ENCODE measurements around the gene PLEKHD1. TPM values are rescaled to one million over a fixed set of nuclear protein-coding genes. Genes with fewer than 3 reads are reported as not detected.

The PLEKHD1 gene
- under 1 TPM; 0.14 to 0.21 TPM for total RNA-seq

DNA sequence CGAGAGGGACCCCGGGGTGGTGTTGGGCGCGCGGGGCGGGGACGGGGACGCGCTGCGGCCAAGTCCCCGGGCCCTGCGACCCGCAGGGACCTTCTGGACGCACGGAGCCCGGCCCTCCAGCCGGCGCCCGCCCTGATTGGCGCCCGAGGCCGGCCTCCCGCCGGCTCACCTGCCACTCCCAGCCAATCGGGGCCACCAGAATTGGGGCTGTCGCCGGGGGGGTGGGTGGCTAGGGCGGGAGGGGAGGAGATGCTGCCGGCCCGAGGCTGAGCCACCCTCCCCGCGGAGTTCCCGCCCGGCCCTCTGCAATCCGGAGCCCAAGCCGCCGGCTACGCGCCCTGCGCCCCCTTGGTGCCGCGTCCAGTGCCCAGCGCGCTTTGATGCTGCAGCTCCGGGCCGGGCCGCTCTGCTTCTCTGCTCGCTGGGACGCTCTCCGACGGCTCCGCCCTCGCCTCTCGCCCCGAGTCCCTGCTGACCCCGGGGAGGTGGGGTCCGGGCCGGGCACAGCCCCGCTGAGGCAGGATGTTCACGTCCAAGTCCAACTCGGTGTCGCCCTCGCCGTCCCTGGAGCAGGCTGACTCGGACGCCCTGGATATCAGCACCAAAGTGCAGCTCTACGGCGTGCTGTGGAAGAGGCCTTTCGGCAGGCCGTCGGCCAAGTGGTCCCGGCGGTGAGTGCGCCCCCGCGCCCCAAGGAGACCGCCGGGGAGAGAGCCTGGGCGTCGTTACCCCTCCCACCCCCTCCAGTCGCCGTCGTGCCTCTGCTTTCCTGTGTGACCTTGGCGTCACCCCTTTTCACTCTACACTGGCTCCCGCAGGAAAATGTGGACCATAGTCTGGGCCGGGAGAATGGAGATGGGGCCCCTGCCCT is at the start of gene PLEKHD1:
Gene PLEKHD1, plus strand, starts transcription at position 285 of the 871 bp plus-strand sequence. Its CDS starts 238 bp downstream, at position 523.
- H3K4me3 Mint-ChIP-seq: no peak within 1 kb of the TSS
- DNase-seq (ENCODE audit: low spot score): no peak
- H3K27ac Mint-ChIP-seq: no peak within 1 kb of the TSS
- H3K9me3 Mint-ChIP-seq: no peaks in the 10 kb centered on the region
- H3K4me1 Mint-ChIP-seq (ENCODE audit: low read depth in 2 of 2): no peaks in the 10 kb centered on the region
- no peak for ATAC-seq
- H3K27me3 Mint-ChIP-seq: peaks cover 19 to 29% of the 10 kb centered on the region in 2 donors
- no peaks in the 10 kb centered on the region for H3K36me3 Mint-ChIP-seq

- Mint-ChIP-seq H3K9me3 (no peaks in the 10 kb centered on the region), H3K36me3 (peaks cover 5% of the 10 kb centered on the region), H3K27ac (no peak overlapping the region), H3K27me3 (no peaks in the 10 kb centered on the region), H3K4me1 (ENCODE audit: low read depth in 2 of 2) (peaks cover 11 to 15% of the 10 kb centered on the region in 2 donors), H3K4me3 (no peak overlapping the region)
- ATAC-seq (no peak), DNase-seq (ENCODE audit: low spot score) (no peak)
Measured at GRCh38 chr14:69439521-69440270, 44.8 kb upstream of the PLEKHD1 start.

GRCh38 chr14:69441948-69442347 is 42.6 kb upstream of the PLEKHD1 start:
- no peak for DNase-seq (ENCODE audit: low spot score)
- H3K27ac Mint-ChIP-seq: peak overlapping the region in 1 of 2 donors; percentile 63
- H3K27me3 Mint-ChIP-seq: no peaks in the 10 kb centered on the region
- peaks cover 5% of the 10 kb centered on the region for H3K36me3 Mint-ChIP-seq
- ATAC-seq: no peak
- H3K4me1 Mint-ChIP-seq (ENCODE audit: low read depth in 2 of 2): peaks cover 9 to 12% of the 10 kb centered on the region in 2 donors
- no peaks in the 10 kb centered on the region for H3K9me3 Mint-ChIP-seq
- no peak overlapping the region for H3K4me3 Mint-ChIP-seq

GRCh38 chr14:69443296-69443805 is 41.2 kb upstream of the PLEKHD1 start:
- H3K4me3 Mint-ChIP-seq: no peak overlapping the region
- no peaks in the 10 kb centered on the region for H3K9me3 Mint-ChIP-seq
- H3K27ac Mint-ChIP-seq: no peak overlapping the region
- H3K4me1 Mint-ChIP-seq (ENCODE audit: low read depth in 2 of 2): peaks cover 9 to 12% of the 10 kb centered on the region in 2 donors
- H3K36me3 Mint-ChIP-seq: peaks cover 5% of the 10 kb centered on the region
- DNase-seq (ENCODE audit: low spot score): no peak
- ATAC-seq: no peak
- H3K27me3 Mint-ChIP-seq: no peaks in the 10 kb centered on the region

DNA sequence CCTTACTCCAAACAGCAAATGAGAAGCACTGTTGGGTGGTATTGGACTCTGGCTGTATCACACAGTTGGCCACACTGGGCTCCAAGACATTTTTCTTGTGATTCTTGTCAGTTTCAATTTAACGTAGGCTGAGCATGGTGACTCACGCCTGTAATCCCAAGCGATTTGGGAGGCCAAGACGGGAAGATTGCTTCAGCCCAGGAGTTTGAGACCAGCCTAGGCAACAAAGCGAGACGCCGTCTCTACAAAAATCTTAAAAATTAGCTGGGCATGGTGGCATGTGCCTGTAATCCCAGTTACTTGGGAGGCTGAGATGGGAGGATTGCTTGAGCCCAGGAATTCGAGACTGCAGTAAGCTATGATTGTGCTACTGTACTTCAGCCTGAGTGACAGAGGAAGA is 35.3 kb upstream of the PLEKHD1 start:
- H3K9me3 Mint-ChIP-seq: no peaks in the 10 kb centered on the region
- H3K27ac Mint-ChIP-seq: no peak overlapping the region
- H3K36me3 Mint-ChIP-seq: no peaks in the 10 kb centered on the region
- no peak for DNase-seq (ENCODE audit: low spot score)
- no peaks in the 10 kb centered on the region for H3K27me3 Mint-ChIP-seq
- peaks cover 2 to 4% of the 10 kb centered on the region in 2 donors for H3K4me1 Mint-ChIP-seq (ENCODE audit: low read depth in 2 of 2)
- no peak for ATAC-seq
- H3K4me3 Mint-ChIP-seq: no peak overlapping the region

GRCh38 chr14:69451941-69452340 is 32.6 kb upstream of the PLEKHD1 start:
- H3K9me3 Mint-ChIP-seq: no peaks in the 10 kb centered on the region
- no peaks in the 10 kb centered on the region for H3K27me3 Mint-ChIP-seq
- H3K27ac Mint-ChIP-seq: no peak overlapping the region
- no peak overlapping the region for H3K4me3 Mint-ChIP-seq
- H3K36me3 Mint-ChIP-seq: peaks cover 10% of the 10 kb centered on the region
- DNase-seq (ENCODE audit: low spot score) (no peak), ATAC-seq (no peak)
- H3K4me1 Mint-ChIP-seq (ENCODE audit: low read depth in 2 of 2): no peaks in the 10 kb centered on the region

DNA sequence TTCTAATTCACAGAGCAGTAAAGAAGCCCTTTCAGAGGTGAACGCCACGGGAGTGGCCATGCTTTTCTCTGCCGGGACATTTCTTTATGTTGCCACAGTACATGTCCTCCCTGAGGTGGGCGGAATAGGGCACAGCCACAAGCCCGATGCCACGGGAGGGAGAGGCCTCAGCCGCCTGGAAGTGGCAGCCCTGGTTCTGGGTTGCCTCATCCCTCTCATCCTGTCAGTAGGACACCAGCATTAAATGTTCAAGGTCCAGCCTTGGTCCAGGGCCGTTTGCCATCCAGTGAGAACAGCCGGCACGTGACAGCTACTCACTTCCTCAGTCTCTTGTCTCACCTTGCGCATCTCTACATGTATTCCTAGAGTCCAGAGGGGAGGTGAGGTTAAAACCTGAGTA is 26.2 kb upstream of the PLEKHD1 start:
- H3K4me1 Mint-ChIP-seq (ENCODE audit: low read depth in 2 of 2): no peaks in the 10 kb centered on the region
- H3K27ac Mint-ChIP-seq: no peak overlapping the region
- H3K36me3 Mint-ChIP-seq: peaks cover 24% of the 10 kb centered on the region
- no peak for DNase-seq (ENCODE audit: low spot score)
- ATAC-seq: no peak
- H3K27me3 Mint-ChIP-seq: no peaks in the 10 kb centered on the region
- no peaks in the 10 kb centered on the region for H3K9me3 Mint-ChIP-seq
- H3K4me3 Mint-ChIP-seq: no peak overlapping the region

DNA sequence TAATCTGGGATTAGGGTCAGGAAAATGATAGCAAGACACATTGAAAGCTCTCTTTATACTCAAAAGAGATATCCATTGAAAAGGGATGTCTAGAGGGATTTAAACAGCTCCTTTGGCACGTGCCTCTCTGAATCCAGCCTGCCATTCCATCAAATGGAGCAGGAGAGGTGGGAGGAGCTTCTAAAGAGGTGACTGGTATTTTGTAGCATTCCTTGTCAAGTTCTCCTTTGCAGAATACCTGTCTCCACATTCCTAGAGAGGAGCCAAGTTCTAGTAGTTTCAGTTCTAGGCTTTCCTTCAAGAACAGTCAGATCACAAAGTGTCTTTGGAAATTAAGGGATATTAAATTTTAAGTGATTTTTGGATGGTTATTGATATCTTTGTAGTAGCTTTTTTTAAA is 25.4 kb upstream of the PLEKHD1 start:
- no peak overlapping the region for H3K4me3 Mint-ChIP-seq
- no peak overlapping the region for H3K27ac Mint-ChIP-seq
- H3K36me3 Mint-ChIP-seq: peaks cover 24% of the 10 kb centered on the region
- no peaks in the 10 kb centered on the region for H3K27me3 Mint-ChIP-seq
- H3K9me3 Mint-ChIP-seq: no peaks in the 10 kb centered on the region
- H3K4me1 Mint-ChIP-seq (ENCODE audit: low read depth in 2 of 2): no peaks in the 10 kb centered on the region
- ATAC-seq (no peak), DNase-seq (ENCODE audit: low spot score) (no peak)

DNA sequence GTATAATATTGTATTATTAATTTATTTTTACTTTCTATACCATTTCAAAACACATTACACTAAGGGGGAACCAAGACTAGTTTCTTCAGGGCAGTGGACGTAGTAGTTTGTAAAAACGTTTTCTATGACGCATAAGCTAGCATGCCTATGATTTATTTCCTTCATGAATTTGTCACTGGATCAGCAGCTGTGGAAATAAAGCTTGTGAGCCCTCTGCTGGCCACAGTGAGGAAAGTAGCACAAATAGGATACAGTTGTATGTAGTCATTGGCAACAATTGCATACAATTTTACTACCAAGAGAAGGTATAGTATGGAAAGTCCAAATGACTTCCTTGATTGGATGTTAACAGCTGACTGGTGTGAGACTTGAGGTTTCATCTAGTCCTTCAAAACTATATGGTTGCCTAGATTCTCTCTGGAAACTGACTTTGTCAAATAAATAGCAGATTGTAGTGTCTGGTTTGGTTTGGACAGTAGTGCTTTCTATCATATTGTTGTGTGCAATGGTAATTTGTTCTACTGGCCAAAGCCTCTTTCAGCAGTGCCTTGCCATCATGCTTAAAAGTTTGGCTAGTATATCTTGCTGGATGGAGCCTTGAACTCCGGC is 24.3 kb upstream of the PLEKHD1 start:
- ATAC-seq: peak; percentile 62 to 64
- Mint-ChIP-seq H3K4me3 (no peak overlapping the region), H3K27ac (no peak overlapping the region), H3K27me3 (no peaks in the 10 kb centered on the region), H3K9me3 (no peaks in the 10 kb centered on the region), H3K4me1 (ENCODE audit: low read depth in 2 of 2) (no peaks in the 10 kb centered on the region), H3K36me3 (peaks cover 24% of the 10 kb centered on the region)
- DNase-seq (ENCODE audit: low spot score): no peak

- DNase-seq (ENCODE audit: low spot score) (no peak), ATAC-seq (no peak)
- peaks cover 4% of the 10 kb centered on the region for H3K36me3 Mint-ChIP-seq
- H3K9me3 Mint-ChIP-seq: no peaks in the 10 kb centered on the region
- H3K4me3 Mint-ChIP-seq: no peak overlapping the region
- H3K27ac Mint-ChIP-seq: no peak overlapping the region
- H3K27me3 Mint-ChIP-seq: no peaks in the 10 kb centered on the region
- no peaks in the 10 kb centered on the region for H3K4me1 Mint-ChIP-seq (ENCODE audit: low read depth in 2 of 2)
Measured at GRCh38 chr14:69464379-69464778, 20.1 kb upstream of the PLEKHD1 start.

GRCh38 chr14:69464829-69465228 is 19.7 kb upstream of the PLEKHD1 start:
- DNase-seq (ENCODE audit: low spot score): no peak
- Mint-ChIP-seq H3K4me3 (no peak overlapping the region), H3K27ac (no peak overlapping the region), H3K9me3 (no peaks in the 10 kb centered on the region), H3K36me3 (no peaks in the 10 kb centered on the region), H3K27me3 (no peaks in the 10 kb centered on the region), H3K4me1 (ENCODE audit: low read depth in 2 of 2) (no peaks in the 10 kb centered on the region)
- no peak for ATAC-seq

GRCh38 chr14:69468949-69469348 is 15.6 kb upstream of the PLEKHD1 start:
- Mint-ChIP-seq H3K9me3 (no peaks in the 10 kb centered on the region), H3K4me1 (ENCODE audit: low read depth in 2 of 2) (peaks cover 0 to 7% of the 10 kb centered on the region in 2 donors), H3K27ac (no peak overlapping the region), H3K27me3 (no peaks in the 10 kb centered on the region), H3K36me3 (no peaks in the 10 kb centered on the region), H3K4me3 (no peak overlapping the region)
- DNase-seq (ENCODE audit: low spot score): no peak
- no peak for ATAC-seq

- no peak for ATAC-seq
- peaks cover 0 to 7% of the 10 kb centered on the region in 2 donors for H3K4me1 Mint-ChIP-seq (ENCODE audit: low read depth in 2 of 2)
- H3K9me3 Mint-ChIP-seq: no peaks in the 10 kb centered on the region
- no peaks in the 10 kb centered on the region for H3K27me3 Mint-ChIP-seq
- no peak overlapping the region for H3K27ac Mint-ChIP-seq
- no peak for DNase-seq (ENCODE audit: low spot score)
- H3K4me3 Mint-ChIP-seq: no peak overlapping the region
- H3K36me3 Mint-ChIP-seq: no peaks in the 10 kb centered on the region
Measured at GRCh38 chr14:69471436-69471835, 13.1 kb upstream of the PLEKHD1 start.

DNA sequence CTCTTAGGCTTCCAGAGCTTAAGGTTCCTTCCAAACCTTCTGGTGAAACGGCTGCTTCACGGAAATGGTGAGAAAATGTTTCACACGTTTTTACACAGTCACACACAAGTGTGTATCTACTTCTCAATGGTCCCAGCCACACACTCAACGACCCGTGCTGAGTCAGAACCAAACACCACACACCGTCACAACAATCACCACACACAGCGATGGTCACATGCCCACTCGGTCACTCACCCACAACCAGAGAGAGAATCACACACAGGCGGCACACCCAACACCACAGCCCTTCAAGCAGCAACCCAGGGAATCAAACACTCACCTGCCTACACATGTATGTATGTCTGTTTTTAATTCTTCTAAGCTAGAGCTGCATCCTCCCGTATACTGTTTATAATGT is 12.6 kb upstream of the PLEKHD1 start:
- Mint-ChIP-seq H3K36me3 (no peaks in the 10 kb centered on the region), H3K27ac (no peak overlapping the region), H3K9me3 (no peaks in the 10 kb centered on the region), H3K4me1 (ENCODE audit: low read depth in 2 of 2) (peaks cover 0 to 7% of the 10 kb centered on the region in 2 donors), H3K27me3 (no peaks in the 10 kb centered on the region), H3K4me3 (no peak overlapping the region)
- no peak for DNase-seq (ENCODE audit: low spot score)
- peak in 1 of 2 donors; percentile 69 for ATAC-seq

Measured in natural killer cell treated with Interleukin-12 subunit alpha and Interleukin-12 subunit beta and Interleukin-15 and Interleukin-18, amount 100 ng/mL, for 72 hours (primary cell).